ENCODE results near the gene NEDD4.
"Not testable (repeated sequence)": the region's sequence is repeated elsewhere in the genome, so short reads cannot be mapped to it uniquely, and the experiment has no call there.

The NEDD4 gene

GRCh38 chr15:55868291-55868690 is 125.1 kb downstream of the NEDD4 start:
- H3K27me3 ChIP-seq (replicated peaks in 2 of 5; ENCODE audit: control insufficient read depth in 4 of 5, insufficient read depth in 5 of 5, low read length in 4 of 5); H3K4me3 ChIP-seq (ENCODE audit: control insufficient read depth in 1 of 7, extremely low read depth in 1 of 7, insufficient read depth in 4 of 7, low read depth in 2 of 7, low read length in 6 of 7); POLR2A ChIA-PET; H3K36me3 ChIP-seq (ENCODE audit: control insufficient read depth in 4 of 4, insufficient read depth in 4 of 4, low read length in 3 of 4); DNase-seq; H3K9me3 ChIP-seq (ENCODE audit: control extremely low read depth in 1 of 5, control insufficient read depth in 4 of 5, insufficient read depth in 2 of 5, low read depth in 1 of 5, low read length in 4 of 5); H3K27ac ChIP-seq (ENCODE audit: insufficient read depth in 1 of 2, low read depth in 1 of 2, low read length in 2 of 2, poor library complexity in 1 of 2, severe bottlenecking in 2 of 2); H3K4me1 ChIP-seq (ENCODE audit: control extremely low read depth in 1 of 4, control insufficient read depth in 4 of 4, insufficient read depth in 4 of 4, low read length in 3 of 4): not testable (repeated sequence)
- WGBS (ENCODE audit: insufficient coverage): 100% methylated on average over 1 of the region's 4 CpGs
- CTCF ChIA-PET: interaction anchor here (0.7 to 1.3 kb wide), 2 partner anchors 9 to 27 kb away, joined by 3 to 4 read pairs; no protein-coding TSS in a partner anchor

GRCh38 chr15:55863911-55864310 is 129.5 kb downstream of the NEDD4 start:
- no peaks in the 10 kb centered on the region for H3K27me3 ChIP-seq (replicated peaks in 2 of 5; ENCODE audit: control insufficient read depth in 4 of 5, insufficient read depth in 5 of 5, low read length in 4 of 5)
- no peaks in the 10 kb centered on the region for H3K4me1 ChIP-seq (ENCODE audit: control extremely low read depth in 1 of 4, control insufficient read depth in 4 of 4, insufficient read depth in 4 of 4, low read length in 3 of 4)
- DNase-seq: no peak
- H3K36me3 ChIP-seq (ENCODE audit: control insufficient read depth in 4 of 4, insufficient read depth in 4 of 4, low read length in 3 of 4): peaks cover 11 to 27% (median 18%) of the 10 kb centered on the region in 4 experiments
- H3K27ac ChIP-seq (ENCODE audit: insufficient read depth in 1 of 2, low read depth in 1 of 2, low read length in 2 of 2, poor library complexity in 1 of 2, severe bottlenecking in 2 of 2): no peak overlapping the region
- CTCF ChIA-PET: no interaction called here
- H3K4me3 ChIP-seq (ENCODE audit: control insufficient read depth in 1 of 7, extremely low read depth in 1 of 7, insufficient read depth in 4 of 7, low read depth in 2 of 7, low read length in 6 of 7): no peak overlapping the region
- H3K9me3 ChIP-seq (ENCODE audit: control extremely low read depth in 1 of 5, control insufficient read depth in 4 of 5, insufficient read depth in 2 of 5, low read depth in 1 of 5, low read length in 4 of 5): no peaks in the 10 kb centered on the region
- POLR2A ChIA-PET: no interaction called here

- Histone ChIP-seq H3K4me1 (ENCODE audit: control extremely low read depth in 1 of 4, control insufficient read depth in 4 of 4, insufficient read depth in 4 of 4, low read length in 3 of 4) (no peaks in the 10 kb centered on the region), H3K27me3 (replicated peaks in 2 of 5; ENCODE audit: control insufficient read depth in 4 of 5, insufficient read depth in 5 of 5, low read length in 4 of 5) (no peaks in the 10 kb centered on the region), H3K4me3 (ENCODE audit: control insufficient read depth in 1 of 7, extremely low read depth in 1 of 7, insufficient read depth in 4 of 7, low read depth in 2 of 7, low read length in 6 of 7) (no peak overlapping the region), H3K27ac (ENCODE audit: insufficient read depth in 1 of 2, low read depth in 1 of 2, low read length in 2 of 2, poor library complexity in 1 of 2, severe bottlenecking in 2 of 2) (no peak overlapping the region), H3K36me3 (ENCODE audit: control insufficient read depth in 4 of 4, insufficient read depth in 4 of 4, low read length in 3 of 4) (peaks cover 17 to 44% (median 19%) of the 10 kb centered on the region in 4 experiments), H3K9me3 (ENCODE audit: control extremely low read depth in 1 of 5, control insufficient read depth in 4 of 5, insufficient read depth in 2 of 5, low read depth in 1 of 5, low read length in 4 of 5) (no peaks in the 10 kb centered on the region)
- ChIA-PET CTCF (interaction anchor here (0.6 kb wide), 1 partner anchor 600 kb away, joined by 3 read pairs; no protein-coding TSS in a partner anchor), POLR2A (no interaction called here)
- DNase-seq: no peak
- WGBS (ENCODE audit: insufficient coverage): 100% methylated on average over 1 of the region's 2 CpGs
These were observed 132.3 kb downstream of the NEDD4 start for GRCh38 chr15:55861115-55861514.

- 85% methylated on average over 4 of the region's 6 CpGs for WGBS (ENCODE audit: insufficient coverage)
- H3K36me3 ChIP-seq (ENCODE audit: control insufficient read depth in 4 of 4, insufficient read depth in 4 of 4, low read length in 3 of 4): peaks cover 22 to 50% (median 23%) of the 10 kb centered on the region in 4 experiments
These were observed 132.9 kb downstream of the NEDD4 start for GRCh38 chr15:55860468-55860867.

GRCh38 chr15:55859681-55860080 is 133.7 kb downstream of the NEDD4 start:
- WGBS (ENCODE audit: insufficient coverage): 88% methylated on average over 1 of the region's 1 CpG
- Histone ChIP-seq H3K4me1 (ENCODE audit: control extremely low read depth in 1 of 4, control insufficient read depth in 4 of 4, insufficient read depth in 4 of 4, low read length in 3 of 4) (no peaks in the 10 kb centered on the region), H3K27me3 (replicated peaks in 2 of 5; ENCODE audit: control insufficient read depth in 4 of 5, insufficient read depth in 5 of 5, low read length in 4 of 5) (no peaks in the 10 kb centered on the region), H3K4me3 (ENCODE audit: control insufficient read depth in 1 of 7, extremely low read depth in 1 of 7, insufficient read depth in 4 of 7, low read depth in 2 of 7, low read length in 6 of 7) (no peak overlapping the region), H3K27ac (ENCODE audit: insufficient read depth in 1 of 2, low read depth in 1 of 2, low read length in 2 of 2, poor library complexity in 1 of 2, severe bottlenecking in 2 of 2) (no peak overlapping the region), H3K9me3 (ENCODE audit: control extremely low read depth in 1 of 5, control insufficient read depth in 4 of 5, insufficient read depth in 2 of 5, low read depth in 1 of 5, low read length in 4 of 5) (no peaks in the 10 kb centered on the region), H3K36me3 (ENCODE audit: control insufficient read depth in 4 of 4, insufficient read depth in 4 of 4, low read length in 3 of 4) (peaks cover 30 to 57% (median 30%) of the 10 kb centered on the region in 4 experiments)
- CTCF ChIA-PET: interaction anchor here (1.5 kb wide), 1 partner anchor 9 kb away, joined by 4 read pairs; no protein-coding TSS in a partner anchor
- POLR2A ChIA-PET: no interaction called here
- no peak for DNase-seq

More at GRCh38 chr15:55860468-55860867, 132.9 kb downstream of the NEDD4 start:
- Histone ChIP-seq H3K4me1 (ENCODE audit: control extremely low read depth in 1 of 4, control insufficient read depth in 4 of 4, insufficient read depth in 4 of 4, low read length in 3 of 4) (no peaks in the 10 kb centered on the region), H3K27me3 (replicated peaks in 2 of 5; ENCODE audit: control insufficient read depth in 4 of 5, insufficient read depth in 5 of 5, low read length in 4 of 5) (no peaks in the 10 kb centered on the region), H3K4me3 (ENCODE audit: control insufficient read depth in 1 of 7, extremely low read depth in 1 of 7, insufficient read depth in 4 of 7, low read depth in 2 of 7, low read length in 6 of 7) (no peak overlapping the region), H3K9me3 (ENCODE audit: control extremely low read depth in 1 of 5, control insufficient read depth in 4 of 5, insufficient read depth in 2 of 5, low read depth in 1 of 5, low read length in 4 of 5) (no peaks in the 10 kb centered on the region), H3K27ac (ENCODE audit: insufficient read depth in 1 of 2, low read depth in 1 of 2, low read length in 2 of 2, poor library complexity in 1 of 2, severe bottlenecking in 2 of 2) (no peak overlapping the region)
- POLR2A ChIA-PET: no interaction called here
- CTCF ChIA-PET: interaction anchor here (1.5 kb wide), 1 partner anchor 8 kb away, joined by 4 read pairs; no protein-coding TSS in a partner anchor
- DNase-seq: no peak

GRCh38 chr15:55858661-55859060 is 134.8 kb downstream of the NEDD4 start:
- Histone ChIP-seq H3K27me3 (replicated peaks in 2 of 5; ENCODE audit: control insufficient read depth in 4 of 5, insufficient read depth in 5 of 5, low read length in 4 of 5) (no peaks in the 10 kb centered on the region), H3K27ac (ENCODE audit: insufficient read depth in 1 of 2, low read depth in 1 of 2, low read length in 2 of 2, poor library complexity in 1 of 2, severe bottlenecking in 2 of 2) (no peak overlapping the region), H3K9me3 (ENCODE audit: control extremely low read depth in 1 of 5, control insufficient read depth in 4 of 5, insufficient read depth in 2 of 5, low read depth in 1 of 5, low read length in 4 of 5) (no peaks in the 10 kb centered on the region), H3K4me3 (ENCODE audit: control insufficient read depth in 1 of 7, extremely low read depth in 1 of 7, insufficient read depth in 4 of 7, low read depth in 2 of 7, low read length in 6 of 7) (no peak overlapping the region), H3K36me3 (ENCODE audit: control insufficient read depth in 4 of 4, insufficient read depth in 4 of 4, low read length in 3 of 4) (peaks cover 28 to 65% (median 32%) of the 10 kb centered on the region in 4 experiments), H3K4me1 (ENCODE audit: control extremely low read depth in 1 of 4, control insufficient read depth in 4 of 4, insufficient read depth in 4 of 4, low read length in 3 of 4) (no peaks in the 10 kb centered on the region)
- 100% methylated on average over 3 of the region's 4 CpGs for WGBS (ENCODE audit: insufficient coverage)
- ChIA-PET CTCF (no interaction called here), POLR2A (no interaction called here)
- DNase-seq: no peak

GRCh38 chr15:55856506-55857164 is 136.8 kb downstream of the NEDD4 start:
- no peaks in the 10 kb centered on the region for H3K9me3 ChIP-seq (ENCODE audit: control extremely low read depth in 1 of 5, control insufficient read depth in 4 of 5, insufficient read depth in 2 of 5, low read depth in 1 of 5, low read length in 4 of 5)
- DNase-seq: no peak
- no peak overlapping the region for H3K4me3 ChIP-seq (ENCODE audit: control insufficient read depth in 1 of 7, extremely low read depth in 1 of 7, insufficient read depth in 4 of 7, low read depth in 2 of 7, low read length in 6 of 7)
- ChIA-PET CTCF (interaction anchor here (1.2 kb wide), 1 partner anchor 11 kb away, joined by 3 read pairs; no protein-coding TSS in a partner anchor), POLR2A (no interaction called here)
- peaks cover 31 to 60% (median 32%) of the 10 kb centered on the region in 4 experiments for H3K36me3 ChIP-seq (ENCODE audit: control insufficient read depth in 4 of 4, insufficient read depth in 4 of 4, low read length in 3 of 4)
- no peaks in the 10 kb centered on the region for H3K4me1 ChIP-seq (ENCODE audit: control extremely low read depth in 1 of 4, control insufficient read depth in 4 of 4, insufficient read depth in 4 of 4, low read length in 3 of 4)
- H3K27me3 ChIP-seq (replicated peaks in 2 of 5; ENCODE audit: control insufficient read depth in 4 of 5, insufficient read depth in 5 of 5, low read length in 4 of 5): no peaks in the 10 kb centered on the region
- H3K27ac ChIP-seq (ENCODE audit: insufficient read depth in 1 of 2, low read depth in 1 of 2, low read length in 2 of 2, poor library complexity in 1 of 2, severe bottlenecking in 2 of 2): no peak overlapping the region
- WGBS (ENCODE audit: insufficient coverage): 61% methylated on average over 3 of the region's 4 CpGs
